HG02678 (cell line): Measurements from ENCODE around the gene DYNLT5.
A peak's percentile ranks its signal among the peaks of the same experiment; 100 is the strongest.
"Not testable (repeated sequence)": the region's sequence is repeated elsewhere in the genome, so short reads cannot be mapped to it uniquely, and the experiment has no call there.

Source experiments
- ATAC-seq: cut with Tn5 transposase; IDR thresholded peaks from one replicate; pipeline ENCODE4 v1.9.1; 2021; ENCODE audit warnings: mild to moderate bottlenecking, moderate library complexity; ENCODE audit not compliant: unreplicated experiment

The DYNLT5 gene

GRCh38 chr1:66785800-66786199 lies 33.5 kb downstream of the DYNLT5 start:
- not testable (repeated sequence) for ATAC-seq

- no peak for ATAC-seq
Observed at GRCh38 chr1:66787641-66788040, 35.4 kb downstream of the DYNLT5 start.

- peak; percentile 85 for ATAC-seq
Observed at GRCh38 chr1:66788231-66788939, 36.1 kb downstream of the DYNLT5 start.

- no peak for ATAC-seq
Observed at GRCh38 chr1:66791621-66792610, 39.7 kb downstream of the DYNLT5 start.

GRCh38 chr1:66795839-66796238 lies 43.6 kb downstream of the DYNLT5 start:
- not testable (repeated sequence) for ATAC-seq

GRCh38 chr1:66809245-66809644 lies 57.0 kb downstream of the DYNLT5 start:
- ATAC-seq: no peak

- no peak for ATAC-seq
Observed at GRCh38 chr1:66809736-66810326, 57.6 kb downstream of the DYNLT5 start.

GRCh38 chr1:66824771-66825170 lies 72.5 kb downstream of the DYNLT5 start:
- no peak for ATAC-seq
